ES-I3 (cell line): ENCODE data around the gene DGKZ.
"Not testable (repeated sequence)": the region's sequence is repeated elsewhere in the genome, so short reads cannot be mapped to it uniquely, and the experiment has no call there.

Source experiments
- H3K36me3 ChIP-seq: 2 replicates; pipeline ENCODE4 v1.6.1; 2013; ENCODE audit warnings: mild to moderate bottlenecking, low read length, control low read depth, moderate library complexity; ENCODE audit not compliant: insufficient read depth
- H3K4me1 ChIP-seq: 2 replicates; pipeline ENCODE4 v1.6.1; 2013; ENCODE audit warnings: mild to moderate bottlenecking, control low read depth, low read length; ENCODE audit not compliant: insufficient read depth
- H3K9ac ChIP-seq: 2 replicates; pipeline ENCODE4 v1.6.1; 2013; ENCODE audit warnings: low read depth, mild to moderate bottlenecking, low read length, moderate library complexity
- H3K9me3 ChIP-seq: 2 replicates; pipeline ENCODE4 v1.6.1; 2013; ENCODE audit warnings: mild to moderate bottlenecking, low read length, moderate library complexity; ENCODE audit not compliant: control insufficient read depth, insufficient read depth

Gene DGKZ

GRCh38 chr11:46362156-46363030, 15.1 kb downstream of the DGKZ start:
- Histone ChIP-seq H3K4me1 (peaks cover 26% of the 10 kb centered on the region; the same call in 1 of the 2 replicates), H3K9me3 (no peaks in the 10 kb centered on the region), H3K9ac (no peak overlapping the region), H3K36me3 (no peaks in the 10 kb centered on the region; the same call in 1 of the 2 replicates)

GRCh38 chr11:46363031-46363407, 15.8 kb downstream of the DGKZ start:
- Histone ChIP-seq H3K4me1 (peaks cover 22% of the 10 kb centered on the region; the same call in 1 of the 2 replicates), H3K36me3 (no peaks in the 10 kb centered on the region; the same call in 1 of the 2 replicates), H3K9ac (no peak overlapping the region), H3K9me3 (no peaks in the 10 kb centered on the region)

DNA sequence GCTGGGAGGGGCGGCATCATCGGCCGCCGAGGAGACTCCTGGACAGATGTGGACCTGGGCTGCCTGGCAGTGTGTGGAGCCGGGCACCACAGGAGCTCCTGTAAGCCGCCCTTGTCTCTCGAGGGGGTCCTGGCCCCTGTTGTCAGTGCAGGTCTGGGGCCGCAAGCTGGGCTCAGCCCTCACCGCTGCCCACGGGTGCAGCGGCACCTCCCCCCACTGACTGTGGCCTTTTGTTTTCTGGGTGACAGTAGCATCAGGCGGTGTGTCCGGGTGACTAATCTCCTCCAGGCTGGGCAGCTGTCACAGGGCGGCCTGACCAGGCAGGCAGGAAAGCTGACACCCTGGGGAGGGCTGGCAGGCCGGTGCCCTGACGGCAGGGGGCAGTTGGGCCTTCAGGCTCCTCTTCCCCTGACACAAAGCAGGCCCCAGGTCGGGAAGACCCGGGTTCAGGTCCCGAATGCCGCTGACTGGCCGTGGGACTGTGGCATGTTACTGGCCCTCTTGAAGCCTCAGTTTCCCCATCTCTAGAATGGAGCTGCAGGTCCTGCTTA, 16.3 kb downstream of the DGKZ start:
- Histone ChIP-seq H3K9me3 (no peaks in the 10 kb centered on the region), H3K36me3 (no peaks in the 10 kb centered on the region; the same call in 1 of the 2 replicates), H3K4me1 (peaks cover 22% of the 10 kb centered on the region; the same call in 1 of the 2 replicates), H3K9ac (no peak overlapping the region)

DNA sequence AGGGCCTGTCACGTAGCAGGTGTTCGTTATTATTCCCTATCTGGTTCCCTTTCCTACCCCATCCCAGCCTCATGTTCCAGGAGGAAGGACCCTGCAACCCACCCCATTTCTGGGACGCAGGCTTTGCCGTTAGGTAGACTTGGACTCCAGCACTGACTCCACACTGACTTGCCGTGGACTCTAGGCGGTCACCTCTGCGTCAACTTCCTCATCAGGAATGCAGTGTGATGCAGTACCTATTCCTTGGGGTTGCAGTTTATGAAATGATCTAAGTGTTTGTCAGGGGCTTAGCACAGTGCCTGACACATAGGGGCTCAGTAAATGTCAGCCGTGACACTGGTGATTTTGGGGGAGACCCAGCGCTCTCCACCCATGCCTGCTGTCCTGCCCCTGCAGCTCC, 16.8 kb downstream of the DGKZ start:
- Histone ChIP-seq H3K36me3 (no peaks in the 10 kb centered on the region; the same call in 1 of the 2 replicates), H3K4me1 (peaks cover 22% of the 10 kb centered on the region; the same call in 1 of the 2 replicates), H3K9me3 (no peaks in the 10 kb centered on the region), H3K9ac (no peak overlapping the region)

- Histone ChIP-seq H3K9ac (no peak overlapping the region), H3K9me3 (no peaks in the 10 kb centered on the region), H3K36me3 (no peaks in the 10 kb centered on the region; the same call in 1 of the 2 replicates), H3K4me1 (peaks cover 28% of the 10 kb centered on the region; the same call in 1 of the 2 replicates)
These were observed 17.5 kb downstream of the DGKZ start for GRCh38 chr11:46364791-46365190.

DNA sequence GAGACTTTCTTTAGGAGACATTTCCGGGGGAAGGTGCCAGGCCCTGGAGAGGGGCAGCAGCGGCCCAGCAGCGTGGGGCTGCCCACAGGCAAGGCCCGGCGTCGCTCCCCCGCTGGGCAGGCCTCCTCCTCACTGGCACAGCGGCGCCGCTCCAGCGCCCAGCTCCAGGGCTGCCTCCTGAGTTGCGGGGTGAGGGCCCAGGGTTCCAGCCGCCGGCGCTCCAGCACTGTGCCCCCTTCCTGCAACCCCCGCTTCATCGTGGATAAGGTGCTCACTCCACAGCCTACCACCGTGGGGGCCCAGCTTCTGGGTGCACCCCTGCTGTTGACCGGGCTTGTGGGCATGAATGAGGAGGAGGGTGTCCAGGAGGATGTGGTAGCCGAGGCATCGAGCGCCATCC, 19.0 kb downstream of the DGKZ start:
- Histone ChIP-seq H3K36me3 (no peaks in the 10 kb centered on the region; the same call in 1 of the 2 replicates), H3K9me3 (no peaks in the 10 kb centered on the region), H3K4me1 (peaks cover 26% of the 10 kb centered on the region; the same call in 1 of the 2 replicates), H3K9ac (no peak overlapping the region)

- H3K36me3 ChIP-seq: no peaks in the 10 kb centered on the region; the same call in 1 of the 2 replicates
- H3K4me1 ChIP-seq: peaks cover 22% of the 10 kb centered on the region; the same call in 1 of the 2 replicates
- H3K9ac ChIP-seq: no peak overlapping the region
These were observed 19.4 kb downstream of the DGKZ start for GRCh38 chr11:46366661-46367161.

DNA sequence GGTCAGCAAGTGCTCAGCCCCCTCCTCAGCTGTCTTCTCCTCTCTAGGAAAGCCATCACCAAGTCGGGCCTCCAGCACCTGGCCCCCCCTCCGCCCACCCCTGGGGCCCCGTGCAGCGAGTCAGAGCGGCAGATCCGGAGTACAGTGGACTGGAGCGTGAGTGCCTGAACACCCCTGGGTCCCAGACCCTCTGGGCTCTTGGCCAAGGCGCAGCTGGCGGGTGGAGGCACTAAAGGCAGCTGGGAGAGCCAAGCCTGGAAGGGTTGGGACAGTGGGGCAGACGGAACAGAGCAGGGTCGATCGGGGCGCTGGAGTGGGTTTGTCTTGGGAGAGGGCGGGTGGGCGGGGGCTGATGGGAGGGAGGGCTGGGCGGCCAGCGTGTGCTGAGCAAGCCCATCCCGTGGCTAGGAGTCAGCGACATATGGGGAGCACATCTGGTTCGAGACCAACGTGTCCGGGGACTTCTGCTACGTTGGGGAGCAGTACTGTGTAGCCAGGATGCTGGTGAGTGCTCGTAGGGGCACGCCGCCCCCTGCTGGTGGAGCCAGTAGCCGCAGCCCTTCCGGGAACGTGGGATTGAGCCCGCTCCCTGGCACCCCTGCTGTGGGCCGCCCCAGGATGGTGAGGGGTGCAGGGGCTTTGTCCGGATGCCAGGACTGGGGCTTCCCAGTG, 20.1 kb downstream of the DGKZ start:
- H3K4me1 ChIP-seq: peaks cover 16% of the 10 kb centered on the region; the same call in 1 of the 2 replicates
- H3K9ac ChIP-seq: no peak overlapping the region
- H3K36me3 ChIP-seq: no peaks in the 10 kb centered on the region; the same call in 1 of the 2 replicates
- H3K9me3 ChIP-seq: no peaks in the 10 kb centered on the region

More at GRCh38 chr11:46366661-46367161, 19.4 kb downstream of the DGKZ start:
- H3K9me3 ChIP-seq: no peaks in the 10 kb centered on the region

DNA sequence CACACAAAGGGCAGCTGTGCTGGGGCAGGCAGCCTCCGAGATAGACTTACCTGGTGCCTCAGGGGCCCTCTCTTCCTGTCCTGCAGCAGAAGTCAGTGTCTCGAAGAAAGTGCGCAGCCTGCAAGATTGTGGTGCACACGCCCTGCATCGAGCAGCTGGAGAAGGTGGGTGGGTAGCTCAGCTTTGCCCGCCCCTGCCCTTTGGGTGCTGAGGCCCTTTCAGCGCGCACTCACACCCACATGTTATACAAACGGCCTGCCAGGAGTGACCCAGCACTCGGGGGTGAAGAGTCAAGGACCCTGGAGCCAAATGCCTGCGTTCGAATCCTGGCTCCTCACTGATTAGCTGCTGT, 20.6 kb downstream of the DGKZ start:
- H3K36me3 ChIP-seq: no peaks in the 10 kb centered on the region; the same call in 1 of the 2 replicates
- no peak overlapping the region for H3K9ac ChIP-seq
- H3K9me3 ChIP-seq: no peaks in the 10 kb centered on the region
- peaks cover 11% of the 10 kb centered on the region; the same call in 1 of the 2 replicates for H3K4me1 ChIP-seq

- H3K9ac ChIP-seq: no peak overlapping the region
- H3K36me3 ChIP-seq: no peaks in the 10 kb centered on the region; the same call in 1 of the 2 replicates
- peaks cover 8% of the 10 kb centered on the region; the same call in 1 of the 2 replicates for H3K4me1 ChIP-seq
- no peaks in the 10 kb centered on the region for H3K9me3 ChIP-seq
These were observed 22.3 kb downstream of the DGKZ start for GRCh38 chr11:46369458-46370152.

GRCh38 chr11:46370253-46370652, 23.0 kb downstream of the DGKZ start:
- peaks cover 8% of the 10 kb centered on the region; the same call in 1 of the 2 replicates for H3K4me1 ChIP-seq
- H3K36me3 ChIP-seq: peaks cover 3% of the 10 kb centered on the region; the same call in 1 of the 2 replicates
- H3K9me3 ChIP-seq: no peaks in the 10 kb centered on the region
- no peak overlapping the region for H3K9ac ChIP-seq

DNA sequence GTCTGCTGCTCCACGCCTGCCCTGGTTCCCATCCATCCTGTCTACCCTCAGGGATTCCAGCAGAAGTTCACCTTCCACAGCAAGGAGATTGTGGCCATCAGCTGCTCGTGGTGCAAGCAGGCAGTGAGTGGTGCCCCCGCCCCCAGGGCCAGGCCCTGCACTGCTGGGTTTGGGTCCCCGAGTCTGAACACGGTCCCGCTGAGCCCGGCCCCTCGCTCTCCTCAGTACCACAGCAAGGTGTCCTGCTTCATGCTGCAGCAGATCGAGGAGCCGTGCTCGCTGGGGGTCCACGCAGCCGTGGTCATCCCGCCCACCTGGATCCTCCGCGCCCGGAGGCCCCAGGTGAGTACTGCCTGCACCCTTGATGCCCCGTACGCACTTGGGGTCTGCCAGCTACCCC, 24.0 kb downstream of the DGKZ start:
- not testable (repeated sequence) for H3K4me1 ChIP-seq, H3K36me3 ChIP-seq, H3K9ac ChIP-seq, H3K9me3 ChIP-seq

DNA sequence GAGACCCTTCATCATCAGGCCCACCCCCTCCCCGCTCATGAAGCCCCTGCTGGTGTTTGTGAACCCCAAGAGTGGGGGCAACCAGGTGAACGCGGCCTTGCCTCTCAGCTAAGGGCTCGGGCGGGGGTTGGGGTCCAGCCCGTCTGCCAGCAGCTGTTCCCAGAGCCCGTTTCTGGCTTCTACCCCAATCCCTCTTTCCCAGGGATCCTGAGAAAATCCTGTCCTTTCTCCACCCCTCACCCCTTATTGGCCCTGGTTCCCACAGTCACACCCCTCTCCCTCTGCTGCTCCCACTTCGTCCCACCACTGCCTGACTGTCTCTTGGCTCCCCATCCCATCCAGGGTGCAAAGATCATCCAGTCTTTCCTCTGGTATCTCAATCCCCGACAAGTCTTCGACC, 24.8 kb downstream of the DGKZ start:
- Histone ChIP-seq H3K9ac (no peak overlapping the region), H3K36me3 (peaks cover 3% of the 10 kb centered on the region; the same call in 1 of the 2 replicates), H3K9me3 (no peaks in the 10 kb centered on the region), H3K4me1 (peaks cover 8% of the 10 kb centered on the region; the same call in 1 of the 2 replicates)

DNA sequence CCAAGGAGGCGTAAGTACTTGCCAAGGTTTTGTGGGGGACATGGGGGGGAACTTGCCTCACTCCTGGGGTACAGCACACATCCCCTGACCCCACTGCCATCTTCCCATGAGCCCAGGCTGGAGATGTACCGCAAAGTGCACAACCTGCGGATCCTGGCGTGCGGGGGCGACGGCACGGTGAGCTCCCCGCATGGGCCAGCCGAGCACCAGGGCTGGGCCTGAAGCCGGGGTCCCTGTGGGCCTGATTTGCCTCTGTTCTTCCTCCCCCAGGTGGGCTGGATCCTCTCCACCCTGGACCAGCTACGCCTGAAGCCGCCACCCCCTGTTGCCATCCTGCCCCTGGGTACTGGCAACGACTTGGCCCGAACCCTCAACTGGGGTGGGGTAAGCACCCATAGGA, 25.2 kb downstream of the DGKZ start:
- H3K9me3 ChIP-seq, H3K36me3 ChIP-seq, H3K9ac ChIP-seq, H3K4me1 ChIP-seq: not testable (repeated sequence)
